Right lobe of liver (tissue), 6 donors: Measurements from ENCODE around the gene PRKCA. TPM values are rescaled to one million over a fixed set of nuclear protein-coding genes. Genes with fewer than 3 reads are reported as not detected.
A peak's percentile ranks its signal among the peaks of the same experiment; 100 is the strongest.
"Not testable (repeated sequence)": the region's sequence is repeated elsewhere in the genome, so short reads cannot be mapped to it uniquely, and the experiment has no call there.

ENCODE experiments used
- ATAC-seq, 4 donors: fragments of 200-7000 bp; cut with Tn5 transposase; one replicate each; pipeline ENCODE4 v1.9.1; 2020; ENCODE audit warnings: mild to moderate bottlenecking in 4 of 4, moderate library complexity in 4 of 4
- DNase-seq, 3 donors: peaks; one replicate each; pipeline ENCODE4 v3.0.0-alpha.2; 2020
- H3K27ac ChIP-seq, 3 donors: fragments of 200-600 bp; one replicate each; pipeline ENCODE4 v1.8.0; 2022
- H3K27me3 ChIP-seq, 2 donors: fragments of 200-600 bp; one replicate each; pipeline ENCODE4 v1.8.0; 2022
- H3K36me3 ChIP-seq, 4 donors: fragments of 200-600 bp; sonication (generic) in 1 of 4; one replicate each; pipeline versions ENCODE4 v1.5.1 to v1.8.0; 2017 to 2022; ENCODE audit warnings: control low read depth in 1 of 4
- H3K4me1 ChIP-seq, 4 donors: fragments of 200-600 bp; sonication (generic) in 1 of 4; one replicate each; pipeline versions ENCODE4 v1.5.1 to v1.8.0; 2017 to 2022; ENCODE audit warnings: control low read depth in 1 of 4
- H3K4me3 ChIP-seq, 3 donors: fragments of 200-600 bp; one replicate each; pipeline ENCODE4 v1.8.0; 2022
- H3K9me3 ChIP-seq, 4 donors: fragments of 200-600 bp; sonication (generic) in 1 of 4; one replicate each; pipeline versions ENCODE4 v1.5.1 to v1.8.0; 2017 to 2022; ENCODE audit warnings: control low read depth in 1 of 4
- POLR2A ChIP-seq: fragments of 450-650 bp; IDR thresholded peaks from one replicate; pipeline ENCODE4 v1.6.1; 2017; ENCODE audit warnings: antibody characterized with exemption, mild to moderate bottlenecking
- WGBS: methylation state at CpG from one replicate; pipeline ENCODE4 v1.1.6; 2018; ENCODE audit warnings: low coverage, low lambda C conversion rate; ENCODE audit not compliant: insufficient coverage; ENCODE audit errors: missing lambda C conversion rate; 5-methylcytosine and 5-hydroxymethylcytosine counted together
- intact Hi-C, 2 donors: fragments of 100-400 bp; cut with DNase I; formaldehyde crosslinking; loops; one replicate each; pipeline versions ENCODE4 v1.11.2 to v1.14.1; 2022
- total RNA-seq, 6 experiments: library from RNA; depleted of rRNA in 2 of 6; stranded (reverse); fragments of >200 nt in 2 of 6; fragmentation: NEBNext Ultra II Directional in 3 of 6; extraction: Animal tissue kit (Norgen Biotek cat#: 25700) in 3 of 6; gene quantifications; one replicate each; pipeline versions ENCODE4 v1.1.0 to v1.2.4, GENCODE V29; 2016 to 2023
- TF ChIP-seq, protein P1 (sequence below), 4 donors: fragments of 200-600 bp in 3 of 4; fragments of 450-650 bp in 1 of 4; IDR thresholded peaks; one replicate each; pipeline versions ENCODE4 v1.5.1 to v1.8.0; 2016 to 2022; ENCODE audit warnings: antibody characterized with exemption in 4 of 4, mild to moderate bottlenecking in 2 of 4
- donor health status: DM: no; HTN: yes; CAD: no.
- donor health status: DM: no; HTN: no; CAD: no.
- donor health status: DM: no; HTN: no; CAD: no.
- donor health status: DM: no; HTN: yes; CAD: no.
- donor health status: DM: no; HTN: yes; CAD: no.

Gene PRKCA
- total RNA-seq, 6 experiments from 2014 or later = 11.7 to 23.0 (median 18.7) TPM

DNA sequence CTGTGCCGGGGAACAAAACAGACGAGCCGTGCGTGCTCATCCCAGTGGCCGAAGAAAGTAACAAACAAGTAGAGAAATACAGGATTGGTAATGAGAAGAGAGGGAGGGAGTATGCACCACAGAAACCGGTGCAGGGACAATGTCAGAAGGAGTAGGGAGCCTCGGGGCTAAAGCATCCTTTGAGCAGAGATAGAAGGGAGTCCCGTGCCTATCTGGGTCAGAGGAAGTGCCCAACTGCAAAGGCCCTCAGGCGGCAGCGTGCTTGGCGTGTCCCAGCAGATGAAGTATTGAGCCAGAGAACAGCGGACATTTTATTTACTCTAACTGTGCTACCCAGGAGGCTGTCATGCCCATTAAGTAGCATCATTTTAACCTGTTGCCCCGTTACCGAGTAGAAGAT lies 417.6 kb downstream of the PRKCA start:
- intact Hi-C loops = no loop called here
- Histone ChIP-seq H3K9me3 (no peaks in the 10 kb centered on the region), H3K27ac (no peak overlapping the region), H3K4me3 (no peak overlapping the region), H3K36me3 (no peaks in the 10 kb centered on the region), H3K4me1 (peaks cover 0 to 9% (median 0%) of the 10 kb centered on the region in 4 donors), H3K27me3 (no peaks in the 10 kb centered on the region)
- no peak for ATAC-seq
- WGBS = 87% methylated on average over 14 of the region's 14 CpGs
- no peak for DNase-seq
- TF ChIP-seq POLR2A = no peak
- TF ChIP-seq, protein P1, sequence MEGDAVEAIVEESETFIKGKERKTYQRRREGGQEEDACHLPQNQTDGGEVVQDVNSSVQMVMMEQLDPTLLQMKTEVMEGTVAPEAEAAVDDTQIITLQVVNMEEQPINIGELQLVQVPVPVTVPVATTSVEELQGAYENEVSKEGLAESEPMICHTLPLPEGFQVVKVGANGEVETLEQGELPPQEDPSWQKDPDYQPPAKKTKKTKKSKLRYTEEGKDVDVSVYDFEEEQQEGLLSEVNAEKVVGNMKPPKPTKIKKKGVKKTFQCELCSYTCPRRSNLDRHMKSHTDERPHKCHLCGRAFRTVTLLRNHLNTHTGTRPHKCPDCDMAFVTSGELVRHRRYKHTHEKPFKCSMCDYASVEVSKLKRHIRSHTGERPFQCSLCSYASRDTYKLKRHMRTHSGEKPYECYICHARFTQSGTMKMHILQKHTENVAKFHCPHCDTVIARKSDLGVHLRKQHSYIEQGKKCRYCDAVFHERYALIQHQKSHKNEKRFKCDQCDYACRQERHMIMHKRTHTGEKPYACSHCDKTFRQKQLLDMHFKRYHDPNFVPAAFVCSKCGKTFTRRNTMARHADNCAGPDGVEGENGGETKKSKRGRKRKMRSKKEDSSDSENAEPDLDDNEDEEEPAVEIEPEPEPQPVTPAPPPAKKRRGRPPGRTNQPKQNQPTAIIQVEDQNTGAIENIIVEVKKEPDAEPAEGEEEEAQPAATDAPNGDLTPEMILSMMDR (IDR thresholded peaks at IDR 0.05) = no peak

DNA sequence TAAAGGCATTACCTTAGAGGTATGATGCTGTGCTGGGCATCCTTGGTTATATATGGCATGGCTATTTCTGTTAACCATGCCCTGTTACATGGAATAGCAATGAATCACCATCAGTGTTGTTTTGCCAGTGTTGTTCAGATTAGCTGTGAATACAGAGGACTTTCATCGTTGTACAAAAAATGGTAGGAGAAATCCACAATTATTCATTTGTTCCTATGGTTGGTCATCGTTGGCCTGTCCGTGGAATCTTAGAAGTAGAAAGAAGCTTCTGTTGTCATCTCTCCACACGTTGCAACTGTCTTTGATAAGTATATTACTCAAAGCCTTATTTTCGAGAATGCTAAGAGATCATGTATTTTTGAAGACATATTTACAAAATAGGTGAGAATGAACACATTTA lies 418.2 kb downstream of the PRKCA start:
- H3K9me3 ChIP-seq = no peaks in the 10 kb centered on the region
- ATAC-seq (no peak), DNase-seq (no peak)
- TF ChIP-seq, protein P1 (IDR thresholded peaks at IDR 0.05) = no peak
- H3K27ac ChIP-seq = no peak overlapping the region
- intact Hi-C loops = no loop called here
- WGBS = 95% methylated on average over 5 of the region's 5 CpGs
- no peaks in the 10 kb centered on the region for H3K36me3 ChIP-seq
- no peaks in the 10 kb centered on the region for H3K27me3 ChIP-seq
- no peak overlapping the region for H3K4me3 ChIP-seq
- peaks cover 0 to 9% (median 0%) of the 10 kb centered on the region in 4 donors for H3K4me1 ChIP-seq

DNA sequence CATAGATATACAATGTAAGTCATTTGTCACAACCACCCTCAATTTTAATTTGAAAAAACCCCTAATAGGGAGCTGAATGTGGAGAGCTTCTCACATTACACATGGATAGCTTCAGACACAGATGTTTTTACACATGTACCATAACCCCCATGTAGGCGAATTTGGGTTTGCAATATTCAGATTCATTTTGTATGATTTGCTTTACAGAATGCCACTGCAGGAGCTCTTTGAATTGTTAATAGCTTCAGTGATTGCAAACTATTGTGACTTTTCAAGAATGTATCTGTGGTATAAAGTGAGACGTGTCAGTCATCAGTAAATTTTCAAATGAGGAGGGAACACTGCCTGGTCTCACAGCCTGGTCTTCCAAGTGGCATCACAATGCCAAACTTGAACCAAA lies 419.9 kb downstream of the PRKCA start:
- H3K4me3 ChIP-seq = no peak overlapping the region
- peaks cover 0 to 9% (median 0%) of the 10 kb centered on the region in 4 donors for H3K4me1 ChIP-seq
- TF ChIP-seq POLR2A = no peak
- TF ChIP-seq, protein P1 (IDR thresholded peaks at IDR 0.05) = no peak
- ATAC-seq (no peak), DNase-seq (no peak)
- no peaks in the 10 kb centered on the region for H3K9me3 ChIP-seq
- H3K27me3 ChIP-seq = no peaks in the 10 kb centered on the region
- H3K36me3 ChIP-seq = no peaks in the 10 kb centered on the region
- 100% methylated on average over 2 of the region's 2 CpGs for WGBS
- no peak overlapping the region for H3K27ac ChIP-seq
- intact Hi-C loops = no loop called here

DNA sequence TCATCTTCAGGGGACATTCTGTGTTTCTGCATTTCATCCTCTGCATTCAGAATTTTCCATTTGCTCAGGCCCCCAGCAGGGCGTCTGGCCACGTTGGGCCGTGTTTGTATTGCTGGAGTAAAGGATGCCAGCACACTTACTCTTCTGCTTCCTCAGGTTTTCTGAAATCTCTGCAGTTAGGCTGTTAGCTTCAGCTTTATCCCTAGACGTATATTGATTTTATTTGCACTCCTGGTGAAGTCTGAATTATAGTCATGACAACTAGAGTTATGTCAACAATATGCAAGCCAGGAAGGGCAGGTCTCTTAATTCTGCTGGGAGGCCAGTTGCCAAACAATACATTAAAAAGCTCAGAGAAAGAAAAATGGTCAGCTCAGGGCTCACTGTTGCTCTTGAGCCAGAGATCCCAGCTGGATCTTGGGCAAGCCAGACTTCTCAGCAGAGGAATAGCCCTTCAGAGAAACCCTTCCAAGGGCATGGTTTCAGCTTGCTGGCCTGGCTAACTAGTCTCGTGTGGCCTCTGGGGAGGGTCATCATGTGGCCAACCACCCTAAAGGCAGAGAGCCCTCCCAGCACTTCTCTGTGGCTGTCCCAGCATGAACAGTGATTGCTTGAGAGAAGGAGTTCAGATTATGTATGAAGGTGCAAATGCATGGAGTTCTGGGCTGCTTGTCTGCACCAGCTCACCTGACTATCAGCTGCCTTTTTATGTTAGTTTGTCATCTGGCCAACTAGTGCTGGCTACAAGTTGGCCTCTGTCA lies 422.3 kb downstream of the PRKCA start:
- no peak overlapping the region for H3K27ac ChIP-seq
- TF ChIP-seq, protein P1 (IDR thresholded peaks at IDR 0.05) = no peak
- TF ChIP-seq POLR2A = no peak
- H3K4me3 ChIP-seq = no peak overlapping the region
- no peaks in the 10 kb centered on the region for H3K9me3 ChIP-seq
- H3K4me1 ChIP-seq = peaks cover 0 to 9% (median 0%) of the 10 kb centered on the region in 4 donors
- DNase-seq (no peak), ATAC-seq (peak; percentile 7 to 56 (median 32))
- 45% methylated on average over 5 of the region's 5 CpGs for WGBS
- intact Hi-C loops = no loop called here
- H3K27me3 ChIP-seq = no peaks in the 10 kb centered on the region
- H3K36me3 ChIP-seq = no peaks in the 10 kb centered on the region

DNA sequence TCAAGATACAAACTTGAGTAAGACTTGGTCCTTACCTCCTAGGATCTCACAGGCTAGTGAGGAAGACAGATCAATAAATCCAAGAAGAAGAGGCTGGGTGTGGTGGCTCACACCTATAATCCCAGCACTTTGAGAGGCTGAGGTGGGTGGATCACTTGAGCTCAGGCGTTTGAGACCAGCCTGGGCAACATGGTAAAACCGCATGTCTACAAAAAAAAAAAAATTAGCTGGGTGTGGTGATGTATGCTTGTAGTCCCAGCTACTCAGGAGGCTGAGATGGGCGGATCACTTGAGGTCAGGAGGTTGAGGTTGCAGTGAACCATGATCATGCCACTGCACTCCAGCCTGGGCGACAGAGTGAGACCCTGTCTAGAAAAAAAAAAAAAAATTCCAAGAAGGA lies 423.0 kb downstream of the PRKCA start:
- intact Hi-C loops, ATAC-seq, DNase-seq, H3K9me3 ChIP-seq, H3K27me3 ChIP-seq, H3K27ac ChIP-seq, H3K4me1 ChIP-seq, H3K4me3 ChIP-seq, H3K36me3 ChIP-seq: not testable (repeated sequence)
- WGBS = 73% methylated on average over 3 of the region's 4 CpGs
